Pons (tissue), 1 donor: ENCODE measurements around the gene MAL.

Experiments used
- DNase-seq: peaks from one replicate; pipeline ENCODE4 v3.0.0-alpha.2; 2016; ENCODE audit warnings: low spot score

Gene MAL

DNA sequence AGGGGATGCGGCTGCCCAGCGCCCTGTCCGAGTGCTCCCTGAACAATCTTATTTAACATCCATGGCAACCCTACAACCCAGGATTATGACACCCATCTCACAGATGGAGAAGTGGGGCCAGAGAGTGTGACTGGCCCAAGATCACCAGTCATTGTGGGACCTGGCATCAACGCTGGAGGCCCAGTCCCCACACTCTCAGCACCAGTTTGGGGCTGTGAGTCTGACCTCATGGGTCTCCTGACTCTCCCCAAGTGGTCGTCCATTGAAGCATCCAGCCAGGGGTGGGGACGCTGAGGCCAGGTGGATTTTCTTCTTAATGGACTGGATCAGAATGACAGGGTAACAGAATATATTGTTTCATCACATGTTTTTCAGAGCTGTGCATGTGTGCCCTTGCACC, 24.5 kb downstream of the MAL start:
- DNase-seq, result no peak

DNA sequence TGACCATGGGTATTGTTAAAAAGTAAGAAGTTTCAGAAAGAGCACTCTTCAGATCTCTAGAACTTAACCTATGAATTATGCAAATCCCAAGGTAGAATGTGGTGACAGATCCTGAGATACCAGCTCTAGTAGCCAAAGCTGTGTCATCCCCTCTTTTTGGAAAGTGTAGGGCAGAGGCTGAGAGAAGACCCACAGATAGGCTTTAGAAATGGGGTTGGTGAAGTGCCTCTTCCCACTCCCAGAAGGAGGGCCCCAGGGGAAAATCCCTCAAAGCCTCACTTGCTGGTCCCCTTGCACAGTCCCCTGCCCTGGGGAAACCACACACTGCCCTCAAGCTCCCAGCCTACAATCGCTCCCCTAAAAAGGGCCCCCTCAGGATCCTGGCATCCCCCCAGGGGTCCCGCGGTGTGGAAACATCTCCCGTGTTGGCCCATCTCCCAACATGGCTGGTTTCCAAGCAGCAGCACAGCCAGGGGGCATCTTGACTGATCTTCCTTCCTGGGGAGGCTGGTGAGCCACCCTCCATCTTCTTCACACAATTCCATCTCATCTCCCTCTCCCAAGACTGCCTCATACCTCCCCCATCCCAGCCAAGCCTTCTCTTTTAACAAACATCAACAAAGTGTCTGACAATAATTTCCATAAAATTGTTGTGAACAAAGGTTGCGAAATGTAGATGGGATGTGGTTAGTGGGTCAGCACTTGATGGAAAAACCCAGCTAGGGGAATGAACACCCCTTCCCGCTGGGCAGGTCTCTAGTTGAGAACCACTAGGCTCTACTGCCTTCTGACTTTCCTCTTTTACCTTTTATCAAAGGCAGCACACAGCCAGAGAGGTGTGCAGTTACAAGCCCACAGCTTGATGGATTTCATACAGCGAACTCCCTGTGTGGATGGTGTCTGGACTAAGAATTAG, 25.1 kb downstream of the MAL start:
- no peak for DNase-seq

DNA sequence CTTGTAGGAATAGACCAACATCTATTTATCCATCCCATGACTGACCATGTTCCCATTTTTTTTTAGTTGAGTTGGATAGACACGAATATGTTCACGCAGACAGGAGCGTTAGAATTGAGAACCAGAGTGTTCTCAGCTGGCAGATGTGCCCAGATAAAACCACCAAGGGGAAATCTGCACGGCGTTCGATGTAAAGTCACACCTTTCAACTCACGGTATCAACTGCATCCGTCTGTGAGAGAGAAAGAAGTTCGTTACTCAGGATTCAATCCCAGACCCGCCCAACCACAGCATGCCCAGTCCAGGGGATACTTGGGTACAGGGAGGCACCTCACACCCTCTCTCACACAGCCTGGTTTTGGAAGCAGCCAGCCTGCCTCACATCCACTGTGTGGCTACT, 26.1 kb downstream of the MAL start:
- DNase-seq, result no peak

DNA sequence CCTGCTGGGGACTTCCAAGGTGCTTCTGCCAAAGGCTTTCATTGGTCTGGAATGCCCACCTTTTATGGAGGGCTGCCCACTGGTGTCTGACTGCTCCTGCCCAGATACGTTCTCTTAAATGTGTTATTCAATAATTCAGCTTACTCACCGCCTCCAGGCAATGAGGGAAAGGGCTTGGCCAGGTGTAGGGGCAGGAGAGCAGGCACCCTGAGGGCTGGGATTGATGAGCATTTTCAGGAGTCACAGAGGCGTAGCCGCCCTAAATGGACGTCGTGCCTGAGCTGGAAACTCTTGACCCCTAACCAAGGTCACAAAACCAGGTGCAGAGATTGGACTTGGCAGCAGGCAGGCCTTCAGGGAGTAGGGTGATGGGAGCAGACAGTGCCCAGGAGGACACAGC, 26.8 kb downstream of the MAL start:
- DNase-seq, result no peak

DNA sequence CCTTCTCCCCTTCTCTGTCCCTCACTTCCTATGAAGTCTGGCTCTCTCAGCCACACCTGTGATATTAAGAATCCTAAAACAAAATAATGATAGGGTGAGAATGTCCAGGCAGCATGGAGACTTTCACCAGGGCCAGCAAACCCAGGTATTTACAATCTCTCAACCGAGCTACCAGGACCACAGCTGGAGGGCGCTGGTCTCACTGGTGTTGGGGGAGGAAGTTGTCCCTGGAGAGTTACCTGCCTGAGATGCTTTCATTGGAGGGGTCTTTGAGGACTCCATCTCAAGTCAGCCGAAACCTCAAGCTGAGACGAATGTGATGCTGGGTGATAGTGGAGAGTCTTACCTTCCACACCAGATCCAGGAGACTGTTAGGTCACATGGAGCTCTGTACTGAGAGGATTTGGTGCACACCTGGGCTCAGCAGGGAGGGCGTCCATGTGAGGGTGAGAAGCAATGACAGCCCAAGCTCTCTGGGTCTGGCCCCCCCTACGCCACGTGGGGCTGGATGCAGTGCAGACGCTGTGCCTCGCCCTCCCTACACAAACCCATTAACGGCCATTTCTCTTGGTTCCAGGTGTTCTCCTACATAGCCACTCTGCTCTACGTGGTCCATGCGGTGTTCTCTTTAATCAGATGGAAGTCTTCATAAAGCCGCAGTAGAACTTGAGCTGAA, 27.4 kb downstream of the MAL start:
- DNase-seq, result no peak

DNA sequence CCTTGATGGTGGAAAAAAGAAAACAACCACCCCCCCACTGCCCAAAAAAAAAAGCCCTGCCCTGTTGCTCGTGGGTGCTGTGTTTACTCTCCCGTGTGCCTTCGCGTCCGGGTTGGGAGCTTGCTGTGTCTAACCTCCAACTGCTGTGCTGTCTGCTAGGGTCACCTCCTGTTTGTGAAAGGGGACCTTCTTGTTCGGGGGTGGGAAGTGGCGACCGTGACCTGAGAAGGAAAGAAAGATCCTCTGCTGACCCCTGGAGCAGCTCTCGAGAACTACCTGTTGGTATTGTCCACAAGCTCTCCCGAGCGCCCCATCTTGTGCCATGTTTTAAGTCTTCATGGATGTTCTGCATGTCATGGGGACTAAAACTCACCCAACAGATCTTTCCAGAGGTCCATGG, 28.0 kb downstream of the MAL start:
- DNase-seq, result no peak

DNA sequence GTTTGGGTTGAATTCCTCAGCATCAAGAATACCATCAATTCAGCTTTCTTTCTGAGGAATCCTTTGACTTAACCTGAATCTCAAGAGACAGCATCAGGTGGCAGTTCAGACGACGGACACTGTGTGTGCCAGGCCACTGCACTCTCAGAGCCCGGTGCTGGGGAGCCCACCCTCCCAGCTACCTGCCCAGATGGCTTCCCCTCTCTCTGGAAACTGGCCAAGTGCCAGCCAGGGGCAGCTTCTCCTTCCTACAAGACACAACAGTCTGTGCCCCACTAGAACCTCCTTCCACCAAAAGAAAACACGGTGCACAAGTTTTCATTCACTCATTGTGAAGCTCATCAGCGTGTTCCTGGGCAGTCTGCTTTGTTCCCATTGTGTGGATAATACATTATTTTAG, 28.5 kb downstream of the MAL start:
- DNase-seq, result no peak

DNA sequence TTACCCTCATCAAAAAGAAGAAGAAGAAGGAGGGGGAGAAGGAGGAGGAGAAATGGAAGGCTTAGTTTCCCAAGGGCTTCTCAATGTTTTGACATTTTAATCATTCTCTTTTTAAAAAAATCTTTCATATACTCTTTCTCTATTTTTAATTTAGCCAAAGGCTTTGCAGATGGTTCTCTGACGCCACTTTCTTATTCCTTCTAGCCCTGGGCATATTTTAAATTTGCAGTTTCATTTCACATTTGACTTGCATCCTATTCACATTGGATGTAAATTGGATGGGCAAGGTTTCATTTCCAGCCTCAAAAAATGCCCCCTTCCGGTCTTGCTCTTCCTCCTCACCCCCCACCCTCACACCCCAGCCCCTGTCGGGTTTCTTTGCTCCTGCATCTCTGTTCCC, 29.8 kb downstream of the MAL start:
- no peak for DNase-seq

DNA sequence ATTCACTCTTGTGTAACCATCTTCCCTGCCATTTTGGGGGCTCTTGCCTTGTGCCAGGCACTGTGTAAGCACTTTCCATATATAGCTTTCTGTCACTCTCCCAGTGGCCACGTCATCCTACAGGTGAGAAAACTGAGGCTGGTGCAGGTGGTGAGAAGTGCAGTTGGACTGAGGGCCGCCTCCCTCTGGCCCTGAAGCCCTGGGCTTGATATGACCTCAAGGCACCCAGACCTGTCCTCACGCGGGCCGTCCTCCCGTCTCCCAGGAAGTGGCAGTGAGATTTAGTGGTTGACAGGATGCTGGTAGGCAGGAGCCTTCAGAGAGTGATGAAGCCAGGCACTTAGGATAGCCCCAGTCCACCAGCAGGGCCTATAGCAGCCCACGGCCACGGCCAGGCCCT, 30.5 kb downstream of the MAL start:
- DNase-seq, result no peak

DNA sequence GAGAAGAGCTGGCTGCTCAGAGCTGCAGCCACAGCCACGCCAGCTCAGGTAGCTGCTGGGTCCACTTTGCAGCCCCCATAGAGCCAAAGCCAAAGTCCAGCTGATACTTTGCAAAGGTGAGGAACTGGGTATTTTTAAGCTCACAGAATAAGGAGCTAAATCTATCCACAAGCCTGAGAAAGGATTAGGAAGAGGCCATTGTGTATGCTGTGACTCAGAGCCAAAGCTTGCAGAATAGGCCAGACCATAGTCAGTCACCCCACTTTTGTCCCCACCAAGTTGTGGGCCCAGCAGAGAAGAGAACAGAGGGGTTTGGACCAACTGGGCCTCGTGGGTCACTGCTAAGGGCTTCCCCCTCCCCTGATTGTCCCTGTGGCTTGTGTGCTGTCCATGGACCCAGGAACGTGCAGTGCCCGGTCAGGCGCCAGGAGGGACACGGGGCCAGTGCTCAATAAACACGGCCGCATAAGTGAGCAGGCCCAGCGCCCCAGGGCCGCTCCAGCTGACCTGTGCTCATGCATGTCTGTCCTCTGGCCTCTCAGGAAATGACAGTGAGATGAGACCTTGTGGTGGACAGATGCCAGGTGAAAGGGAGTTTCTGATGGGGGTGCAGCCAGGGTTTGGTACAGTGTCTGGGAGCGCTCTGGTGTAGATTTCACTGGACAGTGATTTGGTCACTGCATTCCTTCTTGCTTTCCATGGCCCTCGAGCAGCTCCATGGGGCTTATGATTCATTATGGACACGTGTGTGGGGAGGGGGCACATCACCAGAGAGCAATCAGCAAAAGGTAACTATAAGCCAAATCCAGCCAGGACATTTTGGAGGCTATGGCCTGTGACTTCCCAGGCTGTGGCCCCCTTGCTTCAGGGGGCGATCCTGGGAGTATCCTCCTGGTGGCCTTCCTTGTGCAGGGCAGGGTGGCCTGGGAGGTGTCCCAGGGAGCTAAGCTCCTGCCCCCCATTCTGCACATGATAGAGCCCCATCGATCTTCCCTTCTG, 31.3 kb downstream of the MAL start:
- DNase-seq, result peak; percentile 62

DNA sequence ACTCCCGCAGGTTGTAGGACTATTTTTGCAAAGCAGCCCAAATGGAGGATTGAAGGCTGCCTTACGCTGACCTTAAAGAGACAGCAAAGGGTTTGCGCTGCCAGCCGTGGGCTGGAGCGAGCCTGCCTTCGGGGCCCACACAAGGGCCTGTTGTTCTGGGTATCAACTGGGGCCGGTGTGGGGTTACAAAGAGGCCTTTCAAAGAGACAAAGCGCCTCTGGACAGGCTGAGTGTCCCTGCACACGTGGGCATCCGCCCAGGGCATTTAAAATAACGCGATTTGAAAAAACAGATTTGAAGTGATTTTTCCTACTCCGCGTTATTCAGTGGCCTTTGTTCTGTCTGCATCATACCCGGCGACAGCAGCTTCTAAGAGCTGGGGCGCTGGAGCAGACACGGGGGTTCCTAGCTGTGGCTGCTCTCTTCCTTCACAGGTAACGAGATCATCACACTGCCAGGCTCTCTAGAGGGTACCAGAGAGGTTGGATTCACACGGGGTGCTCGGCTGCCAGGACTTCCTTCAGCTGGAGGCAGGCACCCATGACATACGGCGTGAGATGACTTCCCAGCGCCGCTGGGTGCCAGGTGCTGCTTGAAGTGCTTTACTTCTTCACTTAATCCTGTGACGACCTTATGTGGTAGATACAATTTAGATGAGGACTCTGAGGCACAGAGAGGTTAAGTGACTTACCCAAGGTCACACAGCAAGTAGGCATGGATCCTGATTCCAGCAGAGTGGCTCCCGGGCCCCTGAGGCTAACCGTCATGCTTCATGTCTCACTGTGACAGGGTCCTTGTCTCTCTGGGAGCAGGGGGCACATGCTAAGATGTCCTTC, 32.2 kb downstream of the MAL start:
- DNase-seq, result peak; percentile 98

DNA sequence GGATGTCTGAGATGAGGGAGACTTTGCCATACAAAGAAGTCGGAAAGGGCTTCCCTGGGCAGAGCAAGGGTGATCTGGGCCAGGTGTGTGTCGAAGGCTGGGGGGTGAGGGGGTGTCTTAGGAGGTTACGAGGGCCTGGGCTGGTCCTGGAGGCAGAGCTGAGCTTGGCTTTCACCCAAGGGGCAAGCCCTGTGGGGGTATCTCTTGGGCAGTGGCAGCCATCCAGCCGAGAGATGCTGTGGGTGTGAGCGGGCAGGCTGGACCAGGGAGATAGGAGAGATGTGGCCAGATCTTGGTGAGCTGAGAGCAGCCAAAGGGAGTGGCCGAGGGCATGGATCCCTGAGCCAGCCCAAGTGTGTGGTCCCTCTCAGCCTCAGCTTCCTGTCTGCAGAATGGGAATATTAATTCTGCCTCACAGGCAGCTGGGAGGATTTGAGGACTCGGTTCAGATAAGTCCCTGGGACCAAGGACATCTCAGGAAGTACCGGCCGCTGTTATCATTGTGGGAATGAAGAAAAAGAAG, 33.0 kb downstream of the MAL start:
- no peak for DNase-seq

DNA sequence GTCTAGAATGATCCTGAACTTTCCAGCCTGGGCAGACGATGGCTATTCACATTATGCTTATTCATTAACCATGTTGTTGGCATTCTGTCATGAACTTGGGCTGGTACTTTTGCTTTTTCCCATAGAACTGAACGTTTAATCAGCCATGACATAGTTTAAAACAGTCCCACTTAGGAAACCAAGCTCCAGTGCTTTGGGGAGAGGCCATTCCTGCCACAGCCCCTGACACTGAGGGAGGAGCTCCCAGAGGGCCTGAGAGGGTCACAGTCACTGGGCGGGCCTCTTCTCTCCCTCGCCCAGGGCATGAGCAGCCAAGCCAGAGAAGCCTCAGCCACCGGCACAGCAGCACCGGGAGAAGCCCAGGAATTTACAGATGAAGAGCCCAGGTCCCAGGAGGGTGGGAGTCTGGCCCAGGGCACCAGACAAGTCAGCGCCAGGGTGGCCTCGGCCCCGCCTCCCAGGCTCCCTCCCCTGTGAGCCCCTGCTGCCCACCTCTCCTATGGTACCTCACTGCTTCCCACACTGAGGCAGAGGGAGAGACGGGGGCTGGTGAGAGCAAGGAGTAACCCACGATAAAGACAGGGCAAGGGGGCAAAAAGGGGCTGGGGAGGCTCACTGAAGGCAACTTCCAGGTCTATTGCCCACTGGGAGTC, 33.6 kb downstream of the MAL start:
- peak; percentile 63 for DNase-seq

DNA sequence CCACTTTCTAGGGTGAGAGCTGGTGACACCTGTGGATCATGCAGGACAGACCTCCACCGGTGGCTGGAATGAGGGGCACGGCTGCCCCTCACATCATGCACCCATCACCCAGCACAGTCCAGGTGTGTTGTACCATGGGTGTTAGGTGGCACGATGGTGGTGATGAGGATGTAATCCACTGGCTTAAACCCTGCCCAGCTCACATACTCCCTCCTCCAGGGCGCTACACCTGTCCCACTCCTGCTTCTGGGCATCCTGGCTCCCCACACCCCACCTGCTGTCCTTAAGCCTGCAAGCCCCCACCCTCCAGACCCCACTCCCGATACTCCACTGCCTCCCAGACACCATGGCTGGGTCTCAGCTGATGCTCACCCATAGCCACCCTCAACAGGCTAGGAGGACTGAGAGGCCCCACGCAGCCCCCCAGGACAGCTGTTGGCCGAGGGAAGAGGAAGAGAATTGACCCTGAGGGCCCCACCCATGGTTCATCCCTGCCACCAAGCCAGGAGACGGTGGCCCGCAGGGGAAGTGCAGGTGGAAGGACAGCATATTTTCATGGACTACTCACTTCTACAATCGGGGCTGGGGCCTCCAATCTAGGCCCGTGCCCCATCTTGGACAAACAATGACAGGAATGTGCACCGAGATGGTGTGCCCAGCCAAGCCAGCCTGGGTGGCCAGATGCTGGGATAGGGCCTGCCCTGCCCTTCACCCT, 34.3 kb downstream of the MAL start:
- DNase-seq, result no peak

DNA sequence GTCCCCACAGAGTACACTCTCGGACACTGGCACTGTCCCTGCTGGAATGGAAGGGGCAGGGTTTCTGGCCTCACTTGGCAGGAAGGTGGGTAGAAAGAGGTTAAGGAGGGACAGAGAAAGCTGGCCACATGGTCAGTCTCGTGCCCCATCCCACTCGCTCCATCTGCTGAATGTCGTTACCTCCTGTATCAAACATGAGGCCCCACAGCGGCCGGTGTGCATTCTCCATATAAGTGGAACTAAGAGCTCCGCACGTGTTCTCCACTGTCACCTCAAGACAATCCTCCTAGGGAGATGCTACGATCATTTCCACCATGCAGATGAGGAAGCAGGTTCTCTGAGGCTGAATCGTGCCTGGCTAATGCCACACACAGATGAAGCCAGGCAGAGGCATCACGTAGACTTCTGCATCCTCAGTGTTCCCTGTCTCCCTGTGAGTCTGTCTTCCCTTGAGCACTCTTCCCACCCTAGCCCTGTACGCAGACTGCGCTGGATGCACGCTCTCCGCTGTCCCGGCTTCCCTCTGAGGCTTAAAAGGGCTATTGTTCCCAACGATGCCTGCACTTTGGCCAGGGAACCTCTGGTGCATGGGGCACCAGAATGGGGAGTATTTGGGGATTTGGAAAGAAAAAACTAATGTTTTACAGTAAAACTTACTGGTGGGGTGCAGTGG, 35.1 kb downstream of the MAL start:
- peak; percentile 89 for DNase-seq

DNA sequence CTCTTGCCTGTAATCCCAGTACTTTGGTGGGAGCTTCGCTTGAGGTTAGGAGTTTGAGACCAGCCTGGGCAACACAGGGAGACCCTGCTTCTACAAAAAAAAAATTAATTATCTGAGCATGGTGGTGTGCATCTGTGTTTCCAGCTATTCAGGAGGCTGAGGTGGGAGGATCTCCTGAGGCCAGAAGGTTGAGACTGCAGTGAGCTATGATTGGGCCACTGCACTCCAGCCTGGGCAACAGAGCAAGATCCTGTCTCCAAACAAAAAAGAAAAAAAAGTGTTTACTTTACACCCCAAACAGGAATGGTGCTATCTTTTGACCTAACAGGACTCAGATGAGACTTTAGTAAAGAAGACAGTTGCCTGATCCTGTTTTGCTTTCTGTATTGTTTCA, 35.6 kb downstream of the MAL start:
- no peak for DNase-seq

DNA sequence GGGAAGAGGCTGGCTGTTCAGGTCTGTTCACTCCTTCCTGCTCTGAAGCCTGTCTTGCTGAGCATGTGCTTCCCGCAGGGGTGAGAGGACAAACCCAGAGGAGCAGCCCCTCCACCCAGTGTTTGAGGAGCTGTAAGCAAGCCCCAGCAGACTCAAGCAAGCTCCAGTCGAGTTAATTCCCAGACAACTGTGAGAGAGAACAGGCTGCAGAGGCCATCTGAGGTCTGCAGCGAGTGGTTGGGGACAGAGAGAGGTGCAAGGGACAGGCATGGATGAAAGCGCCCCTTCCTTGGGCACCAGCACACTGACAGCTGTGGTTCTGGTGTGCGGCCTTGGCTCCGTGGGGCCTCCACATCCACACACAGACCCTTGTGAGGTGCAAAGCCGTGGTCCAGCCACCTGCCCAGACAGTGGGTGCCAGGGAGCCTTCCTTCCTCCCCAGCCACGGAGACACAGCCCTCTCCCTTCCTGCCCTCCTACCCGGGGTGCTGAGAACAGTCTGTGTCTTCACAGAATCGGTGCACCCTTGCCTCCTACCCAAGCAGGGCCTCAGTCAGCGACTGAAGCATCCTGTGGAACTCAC, 36.2 kb downstream of the MAL start:
- DNase-seq, result no peak

DNA sequence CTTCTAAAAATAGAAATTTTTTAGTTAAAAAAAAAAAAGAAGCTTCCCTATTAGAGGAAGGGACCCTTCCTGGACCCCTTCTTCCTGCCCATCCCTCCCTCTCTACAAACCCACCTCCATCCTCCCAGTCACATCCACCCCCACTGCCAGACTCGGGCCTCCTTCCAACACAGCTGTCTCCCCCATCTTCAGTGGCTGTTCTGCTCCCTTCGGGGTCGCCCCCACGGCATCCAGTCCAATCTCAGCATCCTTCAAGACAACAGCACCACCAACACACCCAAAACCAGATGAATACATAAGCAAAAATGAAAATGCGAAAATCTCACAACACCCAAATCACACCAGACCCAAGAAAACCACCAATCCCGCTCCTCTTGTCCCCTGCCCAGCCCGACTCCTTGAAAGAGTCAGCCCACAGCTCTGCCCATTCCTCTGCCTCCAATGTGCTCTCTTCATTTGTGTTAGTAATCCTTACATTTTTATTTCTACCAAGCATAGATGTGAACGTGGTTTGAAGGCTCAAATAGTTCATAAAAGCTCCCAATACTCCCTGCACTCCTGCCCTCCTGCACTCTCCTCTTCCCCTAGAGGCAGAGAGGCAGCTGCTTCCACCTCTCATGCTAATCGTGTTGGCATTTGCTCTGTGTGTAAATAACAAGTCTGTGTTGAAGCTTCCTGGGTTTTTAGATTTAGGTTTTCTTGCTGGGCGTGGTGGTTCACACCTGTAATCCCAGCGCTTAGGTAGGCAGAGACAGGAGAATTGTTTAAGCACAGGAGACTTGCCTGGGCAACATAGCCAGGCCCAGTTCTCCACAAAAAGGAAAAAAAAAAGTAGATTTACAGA, 37.0 kb downstream of the MAL start:
- peak; percentile 59 for DNase-seq
